Smooth muscle cell (in vitro differentiated cells): ENCODE data around the gene EZH1. TPM values are rescaled to one million over a fixed set of nuclear protein-coding genes. Genes with fewer than 3 reads are reported as not detected.

ENCODE experiments used
- DNase-seq: peaks from one replicate; lab custom pipeline; 2025; ENCODE audit not compliant: unreplicated experiment; lab: John Stamatoyannopoulos, UW
- H2AFZ ChIP-seq: fragments of 200-600 bp; sonication (generic); 2 replicates; pipeline ENCODE4 v1.6.0; 2016; ENCODE audit warnings: antibody characterized with exemption, low read depth, mild to moderate bottlenecking
- H3F3A ChIP-seq: fragments of 200-600 bp; sonication (generic); 2 replicates; pipeline ENCODE4 v1.6.0; 2017; ENCODE audit warnings: antibody characterized with exemption, low read depth
- H3K27ac ChIP-seq: fragments of 200-600 bp; sonication (generic); 2 replicates; pipeline ENCODE4 v1.5.1; 2016; ENCODE audit warnings: low read depth, mild to moderate bottlenecking
- H3K27me3 ChIP-seq: fragments of 200-600 bp; sonication (generic); 2 replicates; pipeline ENCODE4 v1.6.1; 2016; ENCODE audit warnings: low read depth, mild to moderate bottlenecking
- H3K36me3 ChIP-seq: fragments of 200-600 bp; sonication (generic); 2 replicates; pipeline ENCODE4 v1.5.1; 2016; ENCODE audit warnings: low read depth
- H3K4me1 ChIP-seq: fragments of 200-600 bp; sonication (generic); 2 replicates; pipeline ENCODE4 v1.5.1; 2016; ENCODE audit warnings: low read depth
- H3K4me2 ChIP-seq: fragments of 200-600 bp; sonication (generic); 2 replicates; pipeline ENCODE4 v1.6.0; 2016; ENCODE audit warnings: mild to moderate bottlenecking
- H3K4me3 ChIP-seq: fragments of 200-600 bp; sonication (generic); 2 replicates; pipeline ENCODE4 v1.5.1; 2016; ENCODE audit warnings: mild to moderate bottlenecking
- H3K79me2 ChIP-seq: fragments of 200-600 bp; sonication (generic); 2 replicates; pipeline ENCODE4 v1.6.0; 2016; ENCODE audit warnings: low read depth, mild to moderate bottlenecking
- H3K9ac ChIP-seq: fragments of 200-600 bp; sonication (generic); 2 replicates; pipeline ENCODE4 v1.6.0; 2016; ENCODE audit warnings: low read depth
- H3K9me3 ChIP-seq: fragments of 200-600 bp; sonication (generic); replicated peaks from 2 replicates; pipeline ENCODE4 v1.5.1; 2016; ENCODE audit warnings: low read depth
- H4K20me1 ChIP-seq: fragments of 200-600 bp; sonication (generic); 2 replicates; pipeline ENCODE4 v1.6.0; 2016; ENCODE audit warnings: low read depth
- CTCF ChIP-seq: fragments of 200-600 bp; sonication (generic); IDR thresholded peaks from 2 replicates; pipeline ENCODE4 v1.5.1; 2017; ENCODE audit warnings: borderline replicate concordance, mild to moderate bottlenecking, antibody characterized with exemption; ENCODE audit not compliant: insufficient read depth, poor library complexity, severe bottlenecking
- WGBS: methylation state at CpG from one replicate; pipeline ENCODE4 v1.1.7; 2016; ENCODE audit warnings: low lambda C conversion rate; 5-methylcytosine and 5-hydroxymethylcytosine counted together
- polyA plus RNA-seq: library from polyadenylated mRNA; unstranded; fragments of >200 nt; fragmentation: Nextera tagmentation; extraction: Ambion mirVana; gene quantifications from 2 replicates; pipeline ENCODE4 v1.2.1, GENCODE V29; 2016
- total RNA-seq: library from RNA; depleted of rRNA; stranded (reverse); fragments of >200 nt; gene quantifications from 2 replicates; pipeline ENCODE4 v1.2.3, GENCODE V29; 2014

The EZH1 gene
- total and polyA plus RNA-seq, 2 experiments from 2014 or later: 8.0 to 19.4 TPM

- DNase-seq: no peak
Measured at GRCh38 chr17:42676424-42677011, 68.3 kb downstream of the EZH1 start, which contains the start of gene PLEKHH3. PLEKHH3 (minus strand) TSS chr17:42676994; CDS start chr17:42676563, 431 bp downstream.

GRCh38 chr17:42675965-42676423, 68.8 kb downstream of the EZH1 start:
- H3K4me2 ChIP-seq: peak overlapping the region; percentile 97
- no peaks in the 10 kb centered on the region for H3K27me3 ChIP-seq
- H3K27ac ChIP-seq: no peak overlapping the region
- H3K9me3 ChIP-seq: no peaks in the 10 kb centered on the region
- H3K36me3 ChIP-seq: no peaks in the 10 kb centered on the region
- H3K9ac ChIP-seq: peak overlapping the region; percentile 52
- peaks cover 6% of the 10 kb centered on the region for H3K79me2 ChIP-seq
- H3F3A ChIP-seq: peaks cover 15% of the 10 kb centered on the region
- H4K20me1 ChIP-seq: peaks cover 49% of the 10 kb centered on the region
- under 1% methylated on average over 40 of the region's 43 CpGs for WGBS
- DNase-seq: peak; percentile 47
- peaks cover 38% of the 10 kb centered on the region for H3K4me1 ChIP-seq
- peak overlapping the region; percentile 85 for H3K4me3 ChIP-seq
- no peak for TF ChIP-seq CTCF
- H2AFZ ChIP-seq: peak overlapping the region; percentile 47

More at GRCh38 chr17:42676424-42677011, 68.3 kb downstream of the EZH1 start, which contains the start of gene PLEKHH3:
- no peaks in the 10 kb centered on the region for H3K36me3 ChIP-seq
- peak; percentile 9 for TF ChIP-seq CTCF
- H3F3A ChIP-seq: peaks cover 15% of the 10 kb centered on the region
- H3K9ac ChIP-seq: peak within 1 kb of the TSS; percentile 79
- H3K4me2 ChIP-seq: peak within 1 kb of the TSS; percentile 97
- H3K4me1 ChIP-seq: peaks cover 40% of the 10 kb centered on the region
- H4K20me1 ChIP-seq: peaks cover 49% of the 10 kb centered on the region
- peak within 1 kb of the TSS; percentile 68 for H2AFZ ChIP-seq
- no peaks in the 10 kb centered on the region for H3K9me3 ChIP-seq
- under 1% methylated on average over 27 of the region's 51 CpGs for WGBS
- peak within 1 kb of the TSS; percentile 94 for H3K27ac ChIP-seq
- H3K27me3 ChIP-seq: no peaks in the 10 kb centered on the region
- H3K79me2 ChIP-seq: peaks cover 6% of the 10 kb centered on the region
- H3K4me3 ChIP-seq: peak within 1 kb of the TSS; percentile 85

GRCh38 chr17:42675348-42675964, 69.4 kb downstream of the EZH1 start:
- Histone ChIP-seq H3K4me2 (peak overlapping the region; percentile 97), H3K4me3 (peak overlapping the region; percentile 85), H3K27me3 (no peaks in the 10 kb centered on the region), H3F3A (peaks cover 15% of the 10 kb centered on the region), H3K79me2 (peaks cover 6% of the 10 kb centered on the region), H4K20me1 (peaks cover 51% of the 10 kb centered on the region), H3K9me3 (no peaks in the 10 kb centered on the region), H3K36me3 (no peaks in the 10 kb centered on the region), H2AFZ (no peak overlapping the region), H3K4me1 (peaks cover 38% of the 10 kb centered on the region), H3K27ac (no peak overlapping the region), H3K9ac (peak overlapping the region; percentile 52)
- DNase-seq: no peak
- TF ChIP-seq CTCF: no peak
- WGBS: 2% methylated on average over 13 of the region's 27 CpGs
